Sigmoid colon (tissue), 4 donors: Measurements from ENCODE around the gene EFNA4.

Source experiments
- EP300 ChIP-seq, 4 donors: sonication (generic); formaldehyde crosslinking; IDR thresholded peaks; one replicate each; pipeline ENCODE4 v1.6.1; 2017; ENCODE audit warnings: antibody characterized with exemption in 4 of 4
- TF ChIP-seq, protein P1 (sequence below), 4 experiments: fragments of 450-650 bp in 3 of 4; fragments of 200-600 bp in 1 of 4; IDR thresholded peaks; one replicate each; pipeline ENCODE4 v1.5.1; 2016 to 2019; ENCODE audit warnings: antibody characterized with exemption in 4 of 4, mild to moderate bottlenecking in 3 of 4, moderate library complexity in 2 of 4

DNA sequence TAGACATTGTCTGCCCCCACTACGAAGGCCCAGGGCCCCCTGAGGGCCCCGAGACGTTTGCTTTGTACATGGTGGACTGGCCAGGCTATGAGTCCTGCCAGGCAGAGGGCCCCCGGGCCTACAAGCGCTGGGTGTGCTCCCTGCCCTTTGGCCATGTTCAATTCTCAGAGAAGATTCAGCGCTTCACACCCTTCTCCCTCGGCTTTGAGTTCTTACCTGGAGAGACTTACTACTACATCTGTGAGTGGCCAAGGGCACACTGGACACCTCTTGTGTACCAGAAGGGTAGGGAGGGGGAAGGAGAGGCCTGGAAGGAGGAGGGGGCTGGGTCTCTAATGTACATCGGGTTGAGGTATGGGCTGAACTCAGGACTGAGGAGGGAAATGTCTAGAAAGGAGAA is 3.2 kb downstream of the EFNA4 start:
- TF ChIP-seq, protein P1, sequence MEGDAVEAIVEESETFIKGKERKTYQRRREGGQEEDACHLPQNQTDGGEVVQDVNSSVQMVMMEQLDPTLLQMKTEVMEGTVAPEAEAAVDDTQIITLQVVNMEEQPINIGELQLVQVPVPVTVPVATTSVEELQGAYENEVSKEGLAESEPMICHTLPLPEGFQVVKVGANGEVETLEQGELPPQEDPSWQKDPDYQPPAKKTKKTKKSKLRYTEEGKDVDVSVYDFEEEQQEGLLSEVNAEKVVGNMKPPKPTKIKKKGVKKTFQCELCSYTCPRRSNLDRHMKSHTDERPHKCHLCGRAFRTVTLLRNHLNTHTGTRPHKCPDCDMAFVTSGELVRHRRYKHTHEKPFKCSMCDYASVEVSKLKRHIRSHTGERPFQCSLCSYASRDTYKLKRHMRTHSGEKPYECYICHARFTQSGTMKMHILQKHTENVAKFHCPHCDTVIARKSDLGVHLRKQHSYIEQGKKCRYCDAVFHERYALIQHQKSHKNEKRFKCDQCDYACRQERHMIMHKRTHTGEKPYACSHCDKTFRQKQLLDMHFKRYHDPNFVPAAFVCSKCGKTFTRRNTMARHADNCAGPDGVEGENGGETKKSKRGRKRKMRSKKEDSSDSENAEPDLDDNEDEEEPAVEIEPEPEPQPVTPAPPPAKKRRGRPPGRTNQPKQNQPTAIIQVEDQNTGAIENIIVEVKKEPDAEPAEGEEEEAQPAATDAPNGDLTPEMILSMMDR (IDR thresholded peaks at IDR 0.05): no peak
- no peak for TF ChIP-seq EP300 (IDR thresholded peaks at IDR 0.05)
